PC-3 (cell line): ENCODE results near the gene CTPS1. TPM values are rescaled to one million over a fixed set of nuclear protein-coding genes. Genes with fewer than 3 reads are reported as not detected.

Experiments
- ATAC-seq: fragments of 200-7000 bp; cut with Tn5 transposase; 2 replicates; pipeline ENCODE4 v1.9.1; 2020; ENCODE audit warnings: mild to moderate bottlenecking, moderate library complexity
- BruUV-seq: library from RNA; stranded (reverse); fragments of 400-500 nt; replicated peaks from 2 replicates; lab custom pipeline; 2021; lab: Mats Ljungman, UMichigan
- CTCF ChIA-PET: fragments of 300-600 bp; sonication (Branson Sonifier 250); formaldehyde crosslinking; loops from one replicate; lab custom pipeline; 2022; ENCODE audit warnings: antibody characterized with exemption; lab: Charles Lee
- POLR2A ChIA-PET: fragments of 300-600 bp; sonication (Branson Sonifier 250); formaldehyde crosslinking; loops from one replicate; lab custom pipeline; 2022; ENCODE audit warnings: antibody characterized with exemption; ENCODE audit not compliant: unreplicated experiment; lab: Charles Lee
- DNase-seq: peaks from one replicate; pipeline ENCODE4 v3.0.0-alpha.2; 2015
- H2AFZ ChIP-seq: fragments of 300-600 bp; sonication (generic); 2 replicates; pipeline ENCODE4 v1.6.0; 2016; ENCODE audit warnings: antibody characterized with exemption, low read length
- H3F3A ChIP-seq: fragments of 300-600 bp; sonication (generic); one replicate; pipeline ENCODE4 v1.6.0; 2017; ENCODE audit warnings: antibody characterized with exemption, low read length, control low read depth, mild to moderate bottlenecking; ENCODE audit not compliant: unreplicated experiment
- H3K27ac ChIP-seq: fragments of 300-600 bp; sonication (generic); 2 replicates; pipeline ENCODE4 v1.5.1; 2016; ENCODE audit warnings: mild to moderate bottlenecking, low read length
- H3K27me3 ChIP-seq: fragments of 300-600 bp; sonication (generic); 2 replicates; pipeline ENCODE4 v1.6.1; 2016; ENCODE audit warnings: low read length, mixed read lengths
- H3K36me3 ChIP-seq: fragments of 300-600 bp; sonication (generic); 2 replicates; pipeline ENCODE4 v1.6.1; 2016; ENCODE audit warnings: low read depth, mixed run types, low read length, mixed read lengths
- H3K4me1 ChIP-seq: fragments of 300-600 bp; sonication (generic); 2 replicates; pipeline ENCODE4 v1.5.1; 2016; ENCODE audit warnings: low read length; ENCODE audit not compliant: insufficient read depth
- H3K4me2 ChIP-seq: fragments of 300-600 bp; sonication (generic); 2 replicates; pipeline ENCODE4 v1.6.0; 2016; ENCODE audit warnings: low read length
- H3K4me3 ChIP-seq: fragments of 300-600 bp; sonication (generic); 2 replicates; pipeline ENCODE4 v1.5.1; 2016; ENCODE audit warnings: mild to moderate bottlenecking, low read length, mixed read lengths
- H3K79me2 ChIP-seq: fragments of 300-600 bp; sonication (generic); 2 replicates; pipeline ENCODE4 v1.6.1; 2017; ENCODE audit warnings: low read length, mixed read lengths
- H3K9ac ChIP-seq: fragments of 300-600 bp; sonication (generic); 2 replicates; pipeline ENCODE4 v1.6.0; 2016; ENCODE audit warnings: mild to moderate bottlenecking, low read length
- H3K9me2 ChIP-seq: fragments of 300-600 bp; sonication (generic); replicated peaks from 2 replicates; pipeline ENCODE4 v1.6.1; 2016; ENCODE audit warnings: mixed run types, low read length, mixed read lengths
- H3K9me3 ChIP-seq: fragments of 300-600 bp; sonication (generic); 2 replicates; pipeline ENCODE4 v1.6.1; 2016; ENCODE audit warnings: low read length, mixed read lengths
- H4K20me1 ChIP-seq: fragments of 300-600 bp; sonication (generic); 2 replicates; pipeline ENCODE4 v1.6.1; 2016; ENCODE audit warnings: low read length, mixed read lengths
- EZH2 ChIP-seq: fragments of 300-600 bp; sonication (generic); IDR thresholded peaks from one replicate; pipeline ENCODE4 v1.6.1; 2017; ENCODE audit warnings: antibody characterized with exemption, mild to moderate bottlenecking, low read length; ENCODE audit not compliant: unreplicated experiment
- EZH2phosphoT487 ChIP-seq: fragments of 300-600 bp; sonication (generic); IDR thresholded peaks from 2 replicates; pipeline ENCODE4 v1.6.1; 2018; ENCODE audit warnings: mild to moderate bottlenecking, antibody characterized with exemption, low read length, borderline replicate concordance
- intact Hi-C: fragments of 100-400 bp; cut with micrococcal nuclease; formaldehyde crosslinking; loops from 2 replicates; pipeline ENCODE4 v1.9.0; 2023
- total RNA-seq: library from RNA; depleted of rRNA; stranded (reverse); fragments of >200 nt; gene quantifications from 2 replicates; pipeline ENCODE4 v1.2.3, GENCODE V29; 2014
- TF ChIP-seq, protein P1 (sequence below): fragments of 300-600 bp; sonication (generic); conservative IDR thresholded peaks from 2 replicates; pipeline ENCODE4 v1.5.1; 2017; ENCODE audit warnings: antibody characterized with exemption, low read depth, mild to moderate bottlenecking, low read length

Gene CTPS1
- total RNA-seq, 1 experiment from 2014 or later, result 63.4 TPM

DNA sequence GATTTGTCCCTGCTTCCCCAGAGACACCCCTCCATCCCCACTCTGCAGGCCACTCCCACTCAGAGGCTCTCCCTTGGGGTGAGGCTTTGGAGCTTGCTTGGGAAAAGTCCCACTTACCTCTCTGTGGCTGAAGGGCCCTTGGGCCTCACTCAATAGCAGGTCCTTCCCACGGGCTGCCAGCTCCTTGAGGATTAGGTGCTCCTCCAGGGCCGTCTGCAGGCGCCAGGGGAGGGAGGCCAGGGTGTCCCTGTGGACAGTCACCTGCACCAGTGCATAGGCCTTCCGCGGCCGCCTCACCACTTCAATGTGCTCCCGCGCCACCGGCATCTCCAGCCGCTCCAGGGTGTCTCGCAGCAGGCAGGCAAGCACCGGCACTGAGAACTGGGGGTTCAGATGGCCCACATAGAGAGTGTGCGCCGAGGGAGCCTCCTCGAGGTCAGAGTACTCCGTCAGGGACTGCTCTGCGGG is 40.6 kb downstream of the CTPS1 start:
- Histone ChIP-seq H3F3A (peaks cover 4% of the 10 kb centered on the region), H4K20me1 (no peaks in the 10 kb centered on the region), H3K4me1 (no peaks in the 10 kb centered on the region), H3K4me3 (no peak overlapping the region), H3K79me2 (no peaks in the 10 kb centered on the region), H3K27me3 (no peaks in the 10 kb centered on the region), H2AFZ (no peak overlapping the region), H3K9me3 (no peaks in the 10 kb centered on the region), H3K9ac (no peak overlapping the region), H3K36me3 (no peaks in the 10 kb centered on the region; the same call in 1 of the 2 replicates), H3K4me2 (no peak overlapping the region), H3K9me2 (no peaks in the 10 kb centered on the region), H3K27ac (no peak overlapping the region)
- ChIA-PET CTCF (no interaction called here), POLR2A (no interaction called here)
- DNase-seq, result no peak
- no peak for ATAC-seq
- TF ChIP-seq, protein P1, sequence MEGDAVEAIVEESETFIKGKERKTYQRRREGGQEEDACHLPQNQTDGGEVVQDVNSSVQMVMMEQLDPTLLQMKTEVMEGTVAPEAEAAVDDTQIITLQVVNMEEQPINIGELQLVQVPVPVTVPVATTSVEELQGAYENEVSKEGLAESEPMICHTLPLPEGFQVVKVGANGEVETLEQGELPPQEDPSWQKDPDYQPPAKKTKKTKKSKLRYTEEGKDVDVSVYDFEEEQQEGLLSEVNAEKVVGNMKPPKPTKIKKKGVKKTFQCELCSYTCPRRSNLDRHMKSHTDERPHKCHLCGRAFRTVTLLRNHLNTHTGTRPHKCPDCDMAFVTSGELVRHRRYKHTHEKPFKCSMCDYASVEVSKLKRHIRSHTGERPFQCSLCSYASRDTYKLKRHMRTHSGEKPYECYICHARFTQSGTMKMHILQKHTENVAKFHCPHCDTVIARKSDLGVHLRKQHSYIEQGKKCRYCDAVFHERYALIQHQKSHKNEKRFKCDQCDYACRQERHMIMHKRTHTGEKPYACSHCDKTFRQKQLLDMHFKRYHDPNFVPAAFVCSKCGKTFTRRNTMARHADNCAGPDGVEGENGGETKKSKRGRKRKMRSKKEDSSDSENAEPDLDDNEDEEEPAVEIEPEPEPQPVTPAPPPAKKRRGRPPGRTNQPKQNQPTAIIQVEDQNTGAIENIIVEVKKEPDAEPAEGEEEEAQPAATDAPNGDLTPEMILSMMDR, result no peak
- TF ChIP-seq EZH2phosphoT487 (no peak), EZH2 (no peak)
- BruUV-seq, result no TSS peak
- intact Hi-C loops, result no loop called here

DNA sequence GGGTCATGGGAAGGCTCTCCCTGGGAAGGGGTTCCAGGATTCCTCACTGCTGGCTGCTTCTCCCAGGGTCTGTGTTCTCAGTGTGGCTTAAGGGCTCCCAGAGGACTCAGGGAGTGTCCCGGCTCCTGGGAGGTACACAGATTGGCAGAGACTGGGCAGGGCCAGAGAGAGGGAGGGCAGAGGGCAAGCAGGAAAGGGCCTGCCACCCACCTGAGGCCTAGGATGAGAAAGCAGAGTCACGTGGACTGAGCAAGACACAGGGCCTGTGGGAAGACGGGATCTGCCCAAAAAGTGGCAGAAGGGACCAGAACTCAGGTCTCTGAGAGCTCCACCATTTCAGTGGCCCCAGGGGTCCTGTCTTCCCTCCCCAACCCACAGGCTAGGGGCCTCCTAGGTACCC is 41.2 kb downstream of the CTPS1 start:
- Histone ChIP-seq H3K9me2 (no peaks in the 10 kb centered on the region), H3K36me3 (no peaks in the 10 kb centered on the region; the same call in 1 of the 2 replicates), H3K27ac (no peak overlapping the region), H3K9me3 (no peaks in the 10 kb centered on the region), H3K9ac (no peak overlapping the region), H2AFZ (no peak overlapping the region), H3K4me1 (no peaks in the 10 kb centered on the region), H4K20me1 (no peaks in the 10 kb centered on the region), H3K27me3 (no peaks in the 10 kb centered on the region), H3K4me3 (no peak overlapping the region), H3K79me2 (no peaks in the 10 kb centered on the region), H3K4me2 (no peak overlapping the region), H3F3A (peaks cover 4% of the 10 kb centered on the region)
- DNase-seq, result no peak
- intact Hi-C loops, result no loop called here
- TF ChIP-seq, protein P1, result no peak
- TF ChIP-seq EZH2 (no peak), EZH2phosphoT487 (no peak)
- ChIA-PET POLR2A (no interaction called here), CTCF (no interaction called here)
- no TSS peak for BruUV-seq
- ATAC-seq, result peak; percentile 8

DNA sequence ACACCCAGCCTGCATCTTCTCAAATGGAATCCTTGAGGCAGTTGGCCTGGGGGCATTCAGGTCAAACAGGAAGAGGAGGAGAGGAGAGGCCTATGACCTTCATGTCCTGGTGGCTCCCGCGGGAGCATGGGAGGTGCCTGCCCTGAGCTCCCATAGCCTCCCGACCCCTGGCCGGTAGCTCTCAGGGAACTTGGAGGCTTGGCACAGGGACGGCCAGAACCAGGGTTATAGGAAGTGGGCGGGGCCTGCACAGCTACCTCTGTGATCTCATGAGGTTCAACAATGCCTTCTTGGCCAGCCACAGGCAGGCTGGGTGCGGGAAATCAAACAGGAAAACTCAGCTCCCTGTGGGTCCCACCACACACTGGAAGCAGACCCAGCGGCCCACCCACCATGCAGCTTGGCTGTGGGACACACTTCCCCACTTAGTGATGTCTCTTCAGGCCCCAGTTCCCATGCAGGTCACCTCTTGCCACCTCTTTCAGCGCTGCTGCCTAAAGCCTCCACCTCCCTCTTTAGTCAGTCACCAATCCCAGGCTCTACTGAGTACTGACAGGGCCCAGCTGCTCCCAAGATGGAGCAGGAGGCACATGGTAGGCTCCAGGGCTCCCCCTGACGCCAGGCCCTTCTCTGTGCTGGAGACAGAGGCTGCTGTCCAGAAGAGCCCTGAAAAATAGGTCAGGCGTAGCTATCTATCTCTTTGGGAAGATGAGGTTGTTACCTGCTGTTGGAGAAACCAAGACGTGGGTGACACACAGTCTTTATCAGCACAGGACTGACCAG is 42.2 kb downstream of the CTPS1 start, which contains the start of gene SLFNL1:
TSS of gene SLFNL1 (minus strand) at position 200 of the 783 bp plus-strand sequence. CDS start 1,065 bp downstream, outside the sequence.
- Histone ChIP-seq H2AFZ (no peak within 1 kb of the TSS), H3K36me3 (no peaks in the 10 kb centered on the region; the same call in 1 of the 2 replicates), H3F3A (peaks cover 4% of the 10 kb centered on the region), H3K4me3 (no peak within 1 kb of the TSS), H3K79me2 (no peaks in the 10 kb centered on the region), H4K20me1 (no peaks in the 10 kb centered on the region), H3K27me3 (no peaks in the 10 kb centered on the region), H3K4me2 (no peak within 1 kb of the TSS), H3K27ac (no peak within 1 kb of the TSS), H3K9me2 (no peaks in the 10 kb centered on the region), H3K4me1 (no peaks in the 10 kb centered on the region), H3K9ac (no peak within 1 kb of the TSS), H3K9me3 (no peaks in the 10 kb centered on the region)
- CTCF ChIA-PET, result no interaction called here
- no TSS peak for BruUV-seq
- POLR2A ChIA-PET, result no interaction called here
- intact Hi-C loops, result no loop called here
- no peak for DNase-seq
- ATAC-seq, result no peak; the same call in 1 of the 2 replicates
- TF ChIP-seq, protein P1, result no peak
- TF ChIP-seq EZH2 (no peak), EZH2phosphoT487 (no peak)
